Measurements from ENCODE around the gene GNAL.

GNAL gene

GRCh38 chr18:11839556-11839955 is 150.5 kb downstream of the GNAL start:
- Histone ChIP-seq H3K27me3 (ENCODE audit: control insufficient read depth, insufficient read depth, low read length) (no peaks in the 10 kb centered on the region), H3K4me3 (ENCODE audit: low read length) (no peak overlapping the region), H3K9me3 (replicated peaks; ENCODE audit: low read length) (no peaks in the 10 kb centered on the region), H3K4me1 (ENCODE audit: control insufficient read depth, insufficient read depth, low read length) (peaks cover 4% of the 10 kb centered on the region), H3K36me3 (ENCODE audit: insufficient read depth, low read length) (no peaks in the 10 kb centered on the region), H3K4me2 (ENCODE audit: low read length) (no peak overlapping the region), H3K9ac (ENCODE audit: low read depth, low read length) (no peak overlapping the region)

- Histone ChIP-seq H3K9me3 (replicated peaks; ENCODE audit: low read length) (no peaks in the 10 kb centered on the region), H3K4me3 (ENCODE audit: low read length) (no peak overlapping the region), H3K4me2 (ENCODE audit: low read length) (no peak overlapping the region), H3K27me3 (ENCODE audit: control insufficient read depth, insufficient read depth, low read length) (no peaks in the 10 kb centered on the region), H3K4me1 (ENCODE audit: control insufficient read depth, insufficient read depth, low read length) (peaks cover 4% of the 10 kb centered on the region), H3K36me3 (ENCODE audit: insufficient read depth, low read length) (no peaks in the 10 kb centered on the region), H3K9ac (ENCODE audit: low read depth, low read length) (no peak overlapping the region)
Measured at GRCh38 chr18:11840493-11840892, 151.4 kb downstream of the GNAL start.

- H3K9ac ChIP-seq (ENCODE audit: low read depth, low read length) = no peak overlapping the region
- H3K9me3 ChIP-seq (replicated peaks; ENCODE audit: low read length) = no peaks in the 10 kb centered on the region
- H3K4me1 ChIP-seq (ENCODE audit: control insufficient read depth, insufficient read depth, low read length) = peaks cover 4% of the 10 kb centered on the region
- H3K36me3 ChIP-seq (ENCODE audit: insufficient read depth, low read length) = no peaks in the 10 kb centered on the region
- H3K4me2 ChIP-seq (ENCODE audit: low read length) = no peak overlapping the region
- no peaks in the 10 kb centered on the region for H3K27me3 ChIP-seq (ENCODE audit: control insufficient read depth, insufficient read depth, low read length)
- H3K4me3 ChIP-seq (ENCODE audit: low read length) = no peak overlapping the region
Measured at GRCh38 chr18:11842562-11842961, 153.5 kb downstream of the GNAL start.

GRCh38 chr18:11844436-11844835 is 155.4 kb downstream of the GNAL start:
- peaks cover 7% of the 10 kb centered on the region for H3K4me1 ChIP-seq (ENCODE audit: control insufficient read depth, insufficient read depth, low read length)
- H3K27me3 ChIP-seq (ENCODE audit: control insufficient read depth, insufficient read depth, low read length) = no peaks in the 10 kb centered on the region
- H3K4me2 ChIP-seq (ENCODE audit: low read length) = no peak overlapping the region
- no peaks in the 10 kb centered on the region for H3K9me3 ChIP-seq (replicated peaks; ENCODE audit: low read length)
- H3K9ac ChIP-seq (ENCODE audit: low read depth, low read length) = no peak overlapping the region
- H3K4me3 ChIP-seq (ENCODE audit: low read length) = no peak overlapping the region
- no peaks in the 10 kb centered on the region for H3K36me3 ChIP-seq (ENCODE audit: insufficient read depth, low read length)

GRCh38 chr18:11845654-11846053 is 156.6 kb downstream of the GNAL start:
- no peaks in the 10 kb centered on the region for H3K36me3 ChIP-seq (ENCODE audit: insufficient read depth, low read length)
- H3K9ac ChIP-seq (ENCODE audit: low read depth, low read length) = no peak overlapping the region
- H3K9me3 ChIP-seq (replicated peaks; ENCODE audit: low read length) = no peaks in the 10 kb centered on the region
- no peak overlapping the region for H3K4me2 ChIP-seq (ENCODE audit: low read length)
- no peaks in the 10 kb centered on the region for H3K27me3 ChIP-seq (ENCODE audit: control insufficient read depth, insufficient read depth, low read length)
- H3K4me1 ChIP-seq (ENCODE audit: control insufficient read depth, insufficient read depth, low read length) = peaks cover 18% of the 10 kb centered on the region
- no peak overlapping the region for H3K4me3 ChIP-seq (ENCODE audit: low read length)

- peaks cover 17% of the 10 kb centered on the region for H3K4me1 ChIP-seq (ENCODE audit: control insufficient read depth, insufficient read depth, low read length)
- no peak overlapping the region for H3K4me2 ChIP-seq (ENCODE audit: low read length)
- H3K9me3 ChIP-seq (replicated peaks; ENCODE audit: low read length) = no peaks in the 10 kb centered on the region
- H3K36me3 ChIP-seq (ENCODE audit: insufficient read depth, low read length) = no peaks in the 10 kb centered on the region
- H3K27me3 ChIP-seq (ENCODE audit: control insufficient read depth, insufficient read depth, low read length) = no peaks in the 10 kb centered on the region
- no peak overlapping the region for H3K9ac ChIP-seq (ENCODE audit: low read depth, low read length)
- H3K4me3 ChIP-seq (ENCODE audit: low read length) = no peak overlapping the region
Measured at GRCh38 chr18:11847811-11848210, 158.7 kb downstream of the GNAL start.

- no peaks in the 10 kb centered on the region for H3K36me3 ChIP-seq (ENCODE audit: insufficient read depth, low read length)
- H3K4me2 ChIP-seq (ENCODE audit: low read length) = peak overlapping the region; percentile 84
- no peaks in the 10 kb centered on the region for H3K27me3 ChIP-seq (ENCODE audit: control insufficient read depth, insufficient read depth, low read length)
- peak overlapping the region; percentile 98 for H3K9ac ChIP-seq (ENCODE audit: low read depth, low read length)
- H3K4me1 ChIP-seq (ENCODE audit: control insufficient read depth, insufficient read depth, low read length) = peaks cover 24% of the 10 kb centered on the region
- H3K4me3 ChIP-seq (ENCODE audit: low read length) = no peak overlapping the region
- no peaks in the 10 kb centered on the region for H3K9me3 ChIP-seq (replicated peaks; ENCODE audit: low read length)
Measured at GRCh38 chr18:11849279-11849678, 160.2 kb downstream of the GNAL start.

DNA sequence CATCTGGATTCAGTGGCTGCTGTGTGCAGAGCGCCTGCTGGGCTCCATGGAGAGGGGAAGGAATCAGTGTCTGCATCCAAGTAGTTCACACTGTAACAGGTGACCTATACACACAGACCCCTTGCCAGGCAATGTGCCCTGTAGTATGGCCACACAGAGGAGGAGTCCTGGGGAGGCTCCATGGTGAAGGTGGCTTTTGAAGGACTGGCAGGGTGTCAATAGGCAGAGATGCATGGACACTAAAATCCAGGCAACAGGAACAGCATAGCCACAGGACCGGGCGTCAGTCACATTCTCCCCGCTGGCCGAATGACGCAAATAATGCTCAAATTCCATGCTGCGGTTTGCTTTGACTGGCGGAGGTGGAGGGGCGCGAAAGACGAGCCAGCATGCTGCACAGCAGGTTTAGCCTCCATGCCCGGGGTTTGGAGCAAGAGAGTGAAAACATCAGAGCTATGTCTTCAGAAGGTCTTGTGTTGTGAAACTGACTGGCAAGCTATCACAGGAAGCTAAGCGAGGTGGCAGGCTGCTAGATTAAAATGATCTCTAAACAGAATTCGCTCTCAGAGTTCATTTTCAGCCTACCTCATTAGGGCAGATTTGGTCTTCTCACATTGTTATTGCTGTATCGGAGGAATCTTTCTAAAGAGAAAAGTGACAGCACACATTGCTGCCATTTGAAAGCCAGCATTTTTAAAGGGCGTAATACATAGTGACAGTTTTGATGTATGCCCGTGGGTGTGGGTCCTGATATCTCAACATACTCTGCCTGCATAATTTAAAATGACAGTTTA is 161.0 kb downstream of the GNAL start:
- H3K27me3 ChIP-seq (ENCODE audit: control insufficient read depth, insufficient read depth, low read length) = no peaks in the 10 kb centered on the region
- H3K9me3 ChIP-seq (replicated peaks; ENCODE audit: low read length) = no peaks in the 10 kb centered on the region
- H3K4me1 ChIP-seq (ENCODE audit: control insufficient read depth, insufficient read depth, low read length) = peaks cover 24% of the 10 kb centered on the region
- peak overlapping the region; percentile 84 for H3K4me2 ChIP-seq (ENCODE audit: low read length)
- peak overlapping the region; percentile 98 for H3K9ac ChIP-seq (ENCODE audit: low read depth, low read length)
- peak overlapping the region; percentile 83 for H3K4me3 ChIP-seq (ENCODE audit: low read length)
- H3K36me3 ChIP-seq (ENCODE audit: insufficient read depth, low read length) = no peaks in the 10 kb centered on the region

DNA sequence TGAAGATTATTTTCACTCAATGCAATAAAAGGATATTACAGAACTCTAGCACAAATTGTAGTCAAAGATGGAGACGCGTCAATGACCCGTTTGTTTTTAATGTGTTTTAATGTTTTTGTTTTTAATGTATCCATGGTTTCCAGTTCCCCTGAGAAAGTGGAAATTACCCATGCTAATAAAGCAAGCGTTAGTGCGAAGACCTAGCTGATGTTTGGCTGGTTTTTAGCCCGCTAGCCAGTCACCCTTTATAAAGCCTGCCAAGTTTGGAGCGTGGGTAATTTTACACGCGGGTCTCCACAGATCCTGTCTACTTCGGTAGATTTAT is 161.7 kb downstream of the GNAL start:
- no peaks in the 10 kb centered on the region for H3K36me3 ChIP-seq (ENCODE audit: insufficient read depth, low read length)
- no peaks in the 10 kb centered on the region for H3K27me3 ChIP-seq (ENCODE audit: control insufficient read depth, insufficient read depth, low read length)
- no peaks in the 10 kb centered on the region for H3K9me3 ChIP-seq (replicated peaks; ENCODE audit: low read length)
- peak overlapping the region; percentile 83 for H3K4me3 ChIP-seq (ENCODE audit: low read length)
- peak overlapping the region; percentile 98 for H3K9ac ChIP-seq (ENCODE audit: low read depth, low read length)
- peak overlapping the region; percentile 84 for H3K4me2 ChIP-seq (ENCODE audit: low read length)
- peaks cover 24% of the 10 kb centered on the region for H3K4me1 ChIP-seq (ENCODE audit: control insufficient read depth, insufficient read depth, low read length)

- no peaks in the 10 kb centered on the region for H3K36me3 ChIP-seq (ENCODE audit: insufficient read depth, low read length)
- H3K4me2 ChIP-seq (ENCODE audit: low read length) = peak within 1 kb of the TSS; percentile 84
- H3K27me3 ChIP-seq (ENCODE audit: control insufficient read depth, insufficient read depth, low read length) = no peaks in the 10 kb centered on the region
- peak within 1 kb of the TSS; percentile 98 for H3K9ac ChIP-seq (ENCODE audit: low read depth, low read length)
- peak within 1 kb of the TSS; percentile 83 for H3K4me3 ChIP-seq (ENCODE audit: low read length)
- H3K4me1 ChIP-seq (ENCODE audit: control insufficient read depth, insufficient read depth, low read length) = peaks cover 29% of the 10 kb centered on the region
- H3K9me3 ChIP-seq (replicated peaks; ENCODE audit: low read length) = no peaks in the 10 kb centered on the region
Measured at GRCh38 chr18:11851146-11851805, 162.2 kb downstream of the GNAL start, which contains the start of gene CHMP1B. TSS of gene CHMP1B (plus strand) at chr18:11851413. CDS start at chr18:11851512, 99 bp downstream.

- peaks cover 35% of the 10 kb centered on the region for H3K4me1 ChIP-seq (ENCODE audit: control insufficient read depth, insufficient read depth, low read length)
- H3K4me2 ChIP-seq (ENCODE audit: low read length) = peak overlapping the region; percentile 84
- no peaks in the 10 kb centered on the region for H3K9me3 ChIP-seq (replicated peaks; ENCODE audit: low read length)
- H3K9ac ChIP-seq (ENCODE audit: low read depth, low read length) = peak overlapping the region; percentile 98
- no peaks in the 10 kb centered on the region for H3K36me3 ChIP-seq (ENCODE audit: insufficient read depth, low read length)
- peak overlapping the region; percentile 83 for H3K4me3 ChIP-seq (ENCODE audit: low read length)
- H3K27me3 ChIP-seq (ENCODE audit: control insufficient read depth, insufficient read depth, low read length) = no peaks in the 10 kb centered on the region
Measured at GRCh38 chr18:11851806-11852337, 162.8 kb downstream of the GNAL start.

All from skeletal muscle satellite cell (primary cell).